Midbrain (tissue), 1 donor: Measurements from ENCODE around the gene OSBPL7.
A peak's percentile ranks its signal among the peaks of the same experiment; 100 is the strongest.
"Not testable (repeated sequence)": the region's sequence is repeated elsewhere in the genome, so short reads cannot be mapped to it uniquely, and the experiment has no call there.

Source experiments
- DNase-seq: peaks from one replicate; lab custom pipeline; 2025; lab: John Stamatoyannopoulos, UW

Gene OSBPL7

DNA sequence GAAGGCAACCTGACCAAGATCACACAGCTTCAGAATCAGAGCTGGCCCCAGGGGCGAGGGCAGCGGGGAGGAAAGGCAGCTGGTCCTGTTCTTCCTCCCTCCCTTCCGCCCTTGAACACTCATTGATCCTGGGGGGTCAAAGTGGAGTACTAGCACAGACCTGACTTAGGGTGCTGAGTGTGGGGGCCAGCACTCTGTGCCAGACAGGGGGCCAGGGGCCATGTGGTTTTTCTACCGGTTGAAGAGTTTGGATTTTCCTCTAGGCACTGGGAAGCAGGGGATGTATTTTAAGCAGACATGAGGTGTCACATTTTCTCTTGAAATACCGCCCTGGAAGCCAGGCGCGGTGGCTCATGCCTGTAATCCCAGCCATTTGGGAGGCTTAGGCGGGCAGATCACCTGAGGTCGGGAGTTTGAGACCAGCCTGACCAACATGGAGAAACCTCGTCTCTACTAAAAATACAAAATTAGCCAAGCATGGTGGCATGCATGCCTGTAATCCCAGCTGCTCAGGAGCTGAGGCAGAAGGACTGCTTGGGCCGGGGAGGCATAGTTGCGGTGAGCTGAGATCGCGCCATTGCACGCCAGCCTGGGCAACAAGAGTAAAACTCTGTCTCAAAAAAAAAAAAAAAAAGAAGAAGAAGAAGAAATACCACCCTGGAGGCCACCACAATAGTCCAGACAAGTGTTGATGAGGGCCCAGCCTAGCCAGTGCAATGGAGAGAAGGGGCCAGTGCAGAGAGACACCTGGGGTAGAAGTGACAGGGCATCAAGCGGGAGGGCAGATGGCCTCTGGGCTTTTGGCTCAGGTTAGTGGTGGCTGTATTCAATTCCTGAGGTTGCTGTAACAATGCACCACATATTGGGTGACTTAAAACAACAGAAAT, 15.3 kb downstream of the OSBPL7 start:
- DNase-seq = no peak

DNA sequence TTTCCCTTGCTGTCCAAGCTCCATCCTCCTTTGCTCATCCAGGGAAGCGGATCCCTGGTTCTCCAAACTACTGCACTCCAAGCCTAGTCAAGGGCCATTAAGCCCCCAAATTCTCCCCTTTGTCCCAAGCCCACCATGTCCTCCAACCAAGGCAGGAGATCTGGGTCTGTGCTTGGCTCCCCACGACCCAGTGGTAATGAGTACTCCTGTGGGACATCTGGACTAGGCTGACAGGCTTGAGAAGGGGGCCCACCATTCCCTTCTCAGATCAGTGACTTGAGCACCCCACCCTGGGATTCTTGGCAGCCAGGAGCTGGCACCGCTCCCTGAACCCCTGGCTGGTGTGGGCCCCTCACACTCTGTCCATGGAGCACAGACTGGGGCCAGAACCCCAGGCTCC, 17.1 kb downstream of the OSBPL7 start:
- no peak for DNase-seq

DNA sequence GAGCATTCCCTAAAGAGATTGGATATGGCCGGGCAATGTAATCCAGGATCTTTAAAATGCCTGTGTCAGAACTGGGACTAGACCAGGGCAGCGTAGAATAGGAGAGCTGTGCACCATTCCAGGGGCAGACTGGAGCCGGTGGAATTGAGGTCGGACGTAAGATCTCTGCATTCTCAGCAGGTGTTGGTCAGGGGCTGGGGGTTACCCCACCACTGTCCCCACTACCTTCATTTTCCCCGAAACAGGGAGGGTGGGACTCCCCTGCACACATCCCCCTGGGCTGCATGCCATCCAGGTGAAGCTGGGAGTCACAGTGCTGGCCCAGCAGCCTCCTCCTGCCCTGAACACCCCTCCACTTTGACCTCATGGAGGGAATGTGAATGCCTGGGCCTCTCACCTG, 17.8 kb downstream of the OSBPL7 start:
- DNase-seq = no peak

DNA sequence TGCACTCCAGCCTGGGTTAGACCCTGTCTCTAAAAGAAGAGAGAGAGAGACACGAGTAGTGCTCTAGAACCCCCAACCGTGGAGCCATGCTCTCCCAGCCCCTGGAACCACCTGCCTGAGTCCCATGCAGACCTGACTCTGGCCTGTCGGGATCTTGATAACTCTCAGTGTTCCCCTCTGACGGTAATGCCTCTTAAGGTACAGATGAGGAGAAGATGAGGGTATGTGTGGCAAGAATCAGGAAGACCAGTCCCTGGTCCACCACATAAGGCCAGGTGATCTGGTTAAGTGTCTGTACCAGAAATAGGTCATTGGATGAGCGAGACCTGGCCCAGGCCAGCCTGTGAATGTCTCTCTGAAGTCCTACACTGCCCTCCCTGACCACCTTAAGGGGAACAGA, 18.4 kb downstream of the OSBPL7 start:
- no peak for DNase-seq

DNA sequence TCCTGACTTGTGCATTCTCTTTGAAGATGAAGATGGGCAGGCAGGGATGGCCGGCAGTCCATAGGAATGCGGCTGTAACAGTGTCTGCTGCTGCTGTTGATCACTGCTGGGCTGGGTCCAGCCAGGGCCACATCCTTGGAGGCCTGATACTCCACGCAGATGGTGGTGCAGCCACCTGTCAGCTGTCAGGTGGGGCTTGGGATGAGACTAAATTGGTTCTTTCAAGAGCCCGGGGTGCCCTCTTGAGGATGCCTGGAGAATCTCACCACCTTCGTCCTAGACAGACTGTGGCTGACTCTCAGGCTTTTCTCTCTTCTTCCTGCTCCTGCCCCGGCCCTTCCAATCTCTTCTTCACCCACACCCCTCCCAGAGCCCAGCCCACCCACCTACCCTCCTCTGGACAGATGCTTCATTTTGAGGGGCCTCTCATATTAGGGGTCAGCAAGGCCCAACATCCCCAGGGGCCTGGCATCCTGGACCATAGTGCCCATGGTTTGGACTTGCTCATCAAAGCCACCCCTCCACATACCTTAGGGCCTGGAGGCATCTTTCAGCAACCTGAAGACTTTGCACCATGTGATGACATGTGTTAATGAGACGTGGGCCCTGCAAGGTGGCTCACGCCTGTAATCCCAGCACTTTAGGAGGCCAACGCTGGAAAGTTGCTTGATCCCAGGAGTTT, 19.1 kb downstream of the OSBPL7 start:
- peak; percentile 2 for DNase-seq

DNA sequence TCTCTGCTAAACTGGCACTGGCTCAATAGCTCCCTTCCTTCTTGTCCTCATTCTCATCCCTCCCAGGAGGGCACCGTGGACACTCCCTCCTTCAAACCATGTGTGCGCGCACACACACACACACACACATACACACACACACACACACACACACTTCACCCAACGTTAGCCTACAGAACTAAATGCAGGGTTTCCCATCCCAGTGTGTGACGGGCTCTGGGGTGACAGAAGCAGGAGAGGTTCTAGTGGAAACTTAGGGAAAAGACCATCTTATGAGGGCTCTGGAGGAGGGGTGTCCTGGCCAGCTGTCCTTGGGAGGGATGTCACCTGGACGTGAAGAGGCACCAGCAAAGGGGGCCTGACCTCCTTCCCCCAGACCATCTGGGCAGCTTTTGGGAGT, 19.7 kb downstream of the OSBPL7 start:
- no peak for DNase-seq

DNA sequence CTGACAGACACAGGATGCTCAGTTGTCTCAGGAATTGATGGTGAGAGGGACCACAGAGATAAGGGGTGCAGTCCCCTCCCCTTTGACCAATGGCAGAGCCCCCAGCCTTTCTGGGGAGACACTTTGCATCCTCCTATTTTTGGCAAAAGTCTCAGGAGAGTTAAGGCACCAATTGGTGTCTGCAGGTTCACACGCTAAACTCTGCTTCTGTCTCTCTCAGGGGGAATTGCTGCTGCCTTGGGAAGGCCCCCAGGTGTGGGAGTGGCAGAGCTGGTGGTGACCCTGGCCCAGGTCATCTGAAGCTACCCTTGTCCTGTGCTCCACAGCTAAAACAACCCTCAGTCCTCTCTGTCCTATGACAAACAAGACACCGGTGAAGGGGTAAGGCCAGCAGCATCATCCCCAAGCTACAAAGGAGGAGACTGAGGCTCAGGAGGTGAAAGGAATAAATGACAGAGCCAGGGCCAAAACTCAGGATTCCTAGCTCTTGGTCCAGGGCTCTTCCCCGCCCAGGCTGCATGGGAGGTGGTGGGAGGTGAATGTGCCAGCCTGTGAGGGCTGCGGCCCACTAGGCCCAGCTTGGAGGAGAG, 20.3 kb downstream of the OSBPL7 start:
- DNase-seq = no peak

DNA sequence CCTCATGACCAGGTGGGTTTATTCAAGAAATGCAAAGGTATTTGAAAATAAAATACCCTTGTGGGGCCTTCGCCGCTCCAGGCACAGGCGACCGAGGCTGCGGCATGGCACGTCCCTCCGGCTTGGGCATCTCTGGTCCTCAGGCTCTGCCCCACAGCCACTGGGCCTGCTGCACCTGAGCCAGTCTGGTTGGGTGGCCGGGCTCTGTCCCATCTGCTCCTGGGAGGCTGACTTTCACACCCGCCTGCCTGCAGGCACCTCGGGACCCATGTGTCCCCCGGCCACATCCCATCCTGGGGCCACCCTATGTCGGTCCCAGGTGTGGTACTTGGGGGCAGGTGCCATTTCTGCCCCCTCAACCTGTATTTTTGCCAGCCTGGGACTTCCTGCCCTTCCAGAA, 20.9 kb downstream of the OSBPL7 start:
- no peak for DNase-seq

DNA sequence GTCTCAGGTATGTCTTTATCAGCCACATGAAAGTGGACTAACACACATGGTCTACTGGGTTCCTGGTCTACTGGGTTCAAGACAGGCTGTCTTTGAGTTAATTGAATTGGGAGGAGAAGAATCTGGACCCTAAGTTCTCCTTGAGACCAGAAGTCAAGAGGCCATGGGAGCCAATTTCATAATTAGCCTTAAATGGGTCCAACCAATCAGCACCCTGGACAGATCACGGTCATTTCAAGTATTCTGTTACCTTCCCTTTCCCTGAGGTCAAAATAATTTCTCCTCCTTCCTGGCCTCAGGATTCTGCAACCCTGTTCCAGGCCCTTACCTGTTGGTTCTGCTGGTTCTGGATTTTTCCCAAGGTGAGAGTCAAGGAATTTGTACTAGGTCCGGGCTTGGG, 23.8 kb downstream of the OSBPL7 start:
- DNase-seq = no peak

DNA sequence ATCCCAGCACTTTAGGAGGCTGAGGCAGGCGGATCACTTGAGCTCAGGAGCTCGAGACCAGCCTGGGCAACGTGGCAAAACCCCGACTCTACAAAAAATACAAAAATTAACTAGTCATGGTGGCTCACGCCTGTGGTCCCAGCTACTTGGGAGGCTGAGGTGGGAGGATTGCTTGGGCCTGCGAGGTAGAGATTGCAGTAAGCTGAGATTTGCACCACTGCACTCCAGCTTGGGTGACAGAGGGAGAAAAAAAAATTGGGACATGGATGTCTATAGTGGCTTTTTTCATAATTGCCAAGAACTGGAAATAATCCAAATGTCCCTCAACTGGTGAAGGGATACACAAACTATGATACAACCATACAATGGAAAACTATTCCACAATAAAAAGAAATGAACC, 28.6 kb downstream of the OSBPL7 start:
- no peak for DNase-seq

DNA sequence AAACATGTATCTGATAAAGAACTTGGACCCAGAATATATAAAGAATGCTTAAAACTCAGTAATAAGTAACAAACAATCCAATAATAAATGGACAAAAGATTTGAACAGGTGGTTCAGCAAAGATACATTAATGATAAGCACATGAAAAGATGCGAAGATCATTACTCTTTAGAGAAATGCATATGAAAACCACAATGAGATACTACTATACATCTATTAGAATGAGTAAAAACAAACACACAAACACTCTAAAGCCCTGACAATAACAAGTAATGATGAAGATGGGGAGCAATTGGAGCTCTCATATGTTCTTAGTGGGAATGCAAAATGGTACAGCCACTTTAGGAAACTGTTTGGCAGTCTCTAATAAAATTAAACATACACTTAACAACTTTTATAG, 29.1 kb downstream of the OSBPL7 start:
- DNase-seq = no peak

DNA sequence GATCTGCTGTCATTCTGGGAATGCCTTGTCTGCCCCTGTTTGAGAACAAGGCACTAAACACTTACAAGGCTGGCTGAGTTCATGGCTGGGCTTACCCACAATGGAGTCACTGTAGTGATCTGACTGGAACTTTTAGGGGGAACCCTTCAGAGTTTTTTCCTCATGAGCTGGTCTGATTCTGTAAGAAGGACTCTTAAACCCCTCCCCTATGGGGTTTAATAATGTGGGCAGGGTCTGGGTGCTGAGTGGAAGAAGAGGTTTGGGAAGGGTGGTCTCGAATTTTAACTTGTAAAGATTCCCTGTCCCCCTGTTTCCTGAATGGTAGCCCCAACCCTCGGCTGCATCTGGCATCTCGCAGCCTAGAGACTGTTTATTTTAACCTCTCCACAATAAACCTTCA, 30.6 kb downstream of the OSBPL7 start:
- no peak for DNase-seq

DNA sequence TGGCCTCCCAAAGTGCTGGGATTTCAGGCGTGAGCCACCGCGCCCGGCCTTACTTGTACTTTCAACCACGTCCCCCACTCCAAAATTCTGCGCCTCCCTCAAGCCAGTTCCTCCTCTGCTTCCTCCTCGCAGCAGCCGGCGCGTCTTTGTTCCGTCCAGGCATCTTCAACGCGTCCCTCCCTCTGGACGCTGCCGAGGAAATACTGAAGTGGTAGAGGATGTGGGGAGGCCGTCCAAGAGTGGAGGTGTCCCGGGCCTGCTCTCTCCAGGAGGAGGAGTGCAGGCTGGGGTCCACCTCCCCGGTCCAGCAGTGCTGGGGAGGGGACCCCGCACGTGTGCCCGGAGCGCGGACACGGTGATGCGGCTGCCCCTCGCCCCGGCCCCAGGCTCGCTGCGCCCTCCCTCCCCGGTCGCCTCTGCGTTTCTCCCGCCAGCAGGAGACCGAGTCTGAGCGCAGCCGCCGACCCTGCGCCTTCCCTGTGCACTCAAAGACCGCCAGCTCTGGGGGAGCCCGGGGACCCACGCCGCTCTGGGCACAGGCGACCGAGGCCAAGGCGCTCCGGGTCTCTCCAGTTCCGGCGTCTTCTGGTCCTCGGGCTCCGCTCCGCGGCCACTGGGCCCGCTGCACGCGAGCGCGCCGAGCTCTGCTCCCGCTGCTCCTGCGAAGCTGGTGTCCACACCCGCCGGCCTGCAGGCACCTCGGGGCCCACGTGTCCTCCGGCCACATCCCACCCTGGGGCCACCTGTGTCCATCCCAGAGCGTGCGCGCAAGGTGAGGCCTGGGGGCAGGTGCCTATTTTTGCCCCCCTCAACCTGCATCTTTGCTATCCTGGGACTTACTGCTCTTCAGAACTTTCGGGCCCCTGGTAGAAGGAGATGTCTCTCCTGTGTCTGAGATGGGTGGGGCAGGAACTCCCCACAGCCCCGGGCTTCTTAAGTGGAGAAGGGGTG, 31.7 kb downstream of the OSBPL7 start:
- peak; percentile 35 for DNase-seq

DNA sequence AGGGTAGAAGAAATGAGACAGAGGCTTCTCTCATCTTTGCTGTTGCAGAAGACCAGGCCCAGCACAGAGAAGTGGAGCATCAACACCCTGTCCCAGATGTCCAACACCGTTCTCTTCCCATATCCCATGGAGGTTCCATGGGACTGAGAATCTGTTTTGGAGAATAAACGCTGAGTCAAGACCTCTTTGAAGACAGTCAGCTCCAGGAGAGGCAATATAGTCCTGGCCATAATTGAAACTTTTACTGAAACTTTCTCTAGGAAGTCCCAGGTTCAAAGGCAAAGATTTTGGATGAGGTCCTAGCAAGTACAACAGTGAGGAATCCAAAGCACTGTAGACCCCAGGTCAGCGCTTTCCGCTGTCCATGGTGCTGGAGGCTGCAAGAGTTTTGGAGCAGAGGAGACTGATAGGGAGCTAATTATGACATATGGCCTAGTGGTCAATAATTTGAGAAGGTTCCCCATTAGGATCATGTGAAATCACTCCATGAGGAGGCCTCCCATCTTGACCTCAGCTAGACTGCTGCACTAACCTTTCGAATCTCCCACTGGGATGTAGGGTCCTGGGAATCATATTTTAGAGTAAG, 36.0 kb downstream of the OSBPL7 start:
- no peak for DNase-seq

DNA sequence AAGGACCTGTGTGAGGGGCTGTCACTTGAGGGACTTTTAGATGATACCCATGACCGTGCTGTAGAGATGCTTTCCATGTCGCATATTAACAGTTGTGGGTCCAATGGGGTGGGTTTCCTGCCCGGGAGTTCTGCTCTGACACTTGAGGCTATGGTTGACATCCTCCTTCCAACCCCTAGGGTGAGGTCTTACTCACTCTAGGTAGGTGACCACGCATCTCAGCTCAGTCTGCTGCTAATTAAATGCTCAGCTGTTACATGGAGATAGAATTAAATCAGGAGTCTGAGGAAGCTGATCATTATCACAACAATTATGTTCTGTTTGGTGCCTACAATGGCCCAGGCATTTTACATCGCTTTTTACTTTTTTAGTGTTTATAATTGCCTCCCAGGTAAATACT, 40.2 kb downstream of the OSBPL7 start:
- no peak for DNase-seq

DNA sequence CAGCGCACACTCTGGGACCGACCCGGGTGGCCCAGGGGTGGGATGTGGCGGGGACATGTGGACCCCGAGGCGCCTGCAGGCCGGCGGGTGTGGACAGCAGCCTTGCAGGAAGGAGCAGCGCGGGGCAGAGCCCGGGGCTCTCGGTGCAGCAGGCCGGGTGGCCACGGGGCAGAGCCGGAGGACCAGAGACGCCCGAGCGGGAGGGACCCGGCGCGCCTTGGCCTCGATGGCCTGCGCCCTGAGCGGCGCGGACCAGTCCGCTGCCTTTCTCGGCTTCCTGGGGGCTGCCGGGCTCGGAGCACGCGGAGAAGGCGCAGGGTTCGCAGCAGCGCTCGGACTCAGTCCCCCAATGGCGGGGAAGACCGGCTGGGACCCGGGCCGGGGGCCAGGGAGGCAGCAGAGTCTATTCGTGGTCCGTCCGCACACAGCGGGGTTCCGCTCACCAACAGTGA, 43.4 kb downstream of the OSBPL7 start:
- no peak for DNase-seq

DNA sequence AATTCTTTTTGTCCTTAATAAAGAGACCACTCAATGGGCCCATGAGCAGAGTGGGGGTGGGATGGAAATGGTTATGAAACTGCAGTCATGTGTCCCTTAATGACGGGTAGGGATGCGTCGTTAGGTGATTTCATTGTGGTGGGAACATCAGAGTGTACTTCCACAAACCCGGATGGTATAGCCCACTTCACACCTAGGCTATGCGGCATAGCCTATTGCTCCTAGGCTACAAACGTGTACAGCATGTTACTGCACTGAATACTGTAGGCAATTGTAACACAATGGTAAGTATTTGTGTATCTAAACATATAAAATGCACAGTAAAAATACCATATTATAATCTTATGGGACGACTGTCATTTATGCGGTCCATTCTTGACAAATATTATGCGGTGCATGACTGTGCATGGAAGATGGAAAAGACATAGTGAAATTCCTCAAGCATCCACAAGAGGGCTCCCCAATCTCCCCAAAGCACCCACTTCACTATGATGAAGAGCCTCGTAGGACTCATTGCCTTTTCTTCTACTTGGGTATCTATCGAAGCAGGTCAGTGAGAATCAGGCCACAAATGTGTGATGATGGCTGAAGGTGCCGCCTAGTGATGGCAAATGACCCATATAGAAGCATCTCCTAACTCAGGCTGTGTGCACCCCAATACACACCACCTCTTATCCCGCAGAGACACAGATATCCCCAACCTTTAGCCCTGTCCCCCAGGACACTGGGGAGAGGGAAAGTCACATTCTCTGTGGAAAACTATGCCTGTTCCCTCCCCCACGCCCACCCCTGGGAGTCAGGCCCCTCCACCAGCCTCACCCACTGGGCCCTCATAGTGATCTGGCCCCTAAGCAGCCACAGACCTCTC, 45.0 kb downstream of the OSBPL7 start:
- DNase-seq = no peak

DNA sequence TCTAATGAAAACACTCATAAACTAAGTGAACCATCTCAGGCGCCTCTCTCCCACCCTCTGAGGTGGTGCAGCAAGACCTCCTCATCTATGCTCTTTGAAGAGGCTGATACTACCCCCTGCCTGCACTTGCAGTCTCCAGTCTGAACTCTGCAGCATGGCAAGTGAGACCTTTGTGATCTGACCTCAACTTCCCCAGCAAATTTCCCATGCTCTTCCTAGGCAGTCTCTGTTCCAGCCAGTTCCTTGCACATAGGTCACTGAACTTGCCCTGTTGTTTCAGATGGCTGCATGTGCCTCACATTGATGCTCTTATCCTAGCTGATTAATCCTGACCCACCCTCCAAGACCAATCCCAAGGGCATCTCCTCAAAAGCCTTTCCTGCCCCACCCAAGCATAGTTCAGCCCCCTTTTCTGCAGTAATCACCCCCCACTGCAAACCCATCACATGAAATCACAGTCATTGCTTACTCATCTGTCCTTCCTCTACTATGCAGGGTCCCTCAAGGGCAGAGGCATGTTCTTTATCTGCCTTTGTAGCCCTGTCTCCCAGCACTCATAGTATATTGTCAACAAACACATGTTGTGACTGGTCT, 46.5 kb downstream of the OSBPL7 start:
- no peak for DNase-seq

DNA sequence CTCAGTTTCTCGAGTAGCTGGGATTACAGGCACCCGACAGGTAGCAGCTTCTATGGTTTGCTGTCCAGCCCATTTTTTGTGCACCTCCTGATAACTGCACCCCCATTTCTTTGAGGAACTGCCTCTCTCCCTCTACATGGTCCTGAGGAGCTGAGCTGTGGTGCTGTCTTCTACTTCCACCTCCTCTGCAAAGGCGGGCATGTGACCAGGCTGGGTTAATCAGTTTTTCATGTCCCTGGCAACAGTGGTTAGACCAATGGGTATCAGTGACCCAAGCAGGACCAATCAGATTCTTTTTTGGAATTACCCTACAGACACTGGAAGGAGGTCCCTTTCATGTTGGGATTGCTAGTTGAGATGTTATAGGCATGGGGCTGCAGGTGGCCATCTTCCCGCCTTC, 47.3 kb downstream of the OSBPL7 start:
- DNase-seq = no peak

DNA sequence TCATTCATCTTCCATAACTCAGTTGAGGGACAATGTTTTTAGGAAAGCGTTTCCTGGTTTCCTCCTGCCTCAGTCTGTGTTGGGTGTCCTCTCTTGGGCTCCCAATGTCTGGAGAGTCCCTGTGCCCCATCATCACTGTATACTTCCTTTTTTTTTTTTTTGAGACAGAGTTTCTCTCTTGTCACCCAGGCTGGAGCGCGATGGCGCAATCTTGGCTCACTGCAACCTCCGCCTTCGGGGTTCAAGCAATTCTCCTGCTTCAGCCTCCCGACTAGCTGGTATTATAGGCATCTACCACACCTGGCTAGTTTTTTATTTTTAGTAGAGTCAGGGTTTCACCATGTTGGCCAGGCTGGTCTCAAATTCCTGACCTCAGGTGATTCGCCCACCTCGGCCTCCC, 47.9 kb downstream of the OSBPL7 start:
- not testable (repeated sequence) for DNase-seq
